Stimulated activated CD4-positive, alpha-beta T cell treated with anti-CD3 and anti-CD28 coated beads, Interleukin-2, amount 100 ng/mL, for 4 hours (primary cell): Measurements from ENCODE around the gene CASQ2.

Source experiments
- DNase-seq: peaks from one replicate; pipeline ENCODE4 v3.0.0-alpha.2; 2020; ENCODE audit warnings: low read depth

CASQ2 gene

DNA sequence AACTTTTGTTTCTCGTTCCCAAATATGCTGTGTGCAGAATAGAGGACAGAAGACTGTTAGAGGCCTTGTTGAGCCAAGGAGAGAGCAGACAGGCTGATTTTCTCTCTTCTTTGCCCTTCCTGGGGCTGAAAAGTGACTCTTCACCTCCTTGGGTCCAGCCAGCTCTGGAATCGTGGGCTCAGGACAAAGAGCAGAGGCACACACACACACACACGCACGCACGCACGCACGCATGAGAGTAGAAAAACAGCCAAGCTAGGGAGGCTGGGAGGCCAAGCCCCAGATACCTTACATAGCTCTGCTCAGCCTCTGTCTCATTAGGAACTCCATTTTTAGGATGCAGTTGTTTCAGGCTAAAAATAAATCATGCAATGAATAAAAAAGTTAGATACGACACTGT is at the start of gene CASQ2:
TSS of gene CASQ2 (minus strand) at position 166 of the 400 bp plus-strand sequence. CDS start 173 bp downstream, outside the sequence.
- no peak for DNase-seq

DNA sequence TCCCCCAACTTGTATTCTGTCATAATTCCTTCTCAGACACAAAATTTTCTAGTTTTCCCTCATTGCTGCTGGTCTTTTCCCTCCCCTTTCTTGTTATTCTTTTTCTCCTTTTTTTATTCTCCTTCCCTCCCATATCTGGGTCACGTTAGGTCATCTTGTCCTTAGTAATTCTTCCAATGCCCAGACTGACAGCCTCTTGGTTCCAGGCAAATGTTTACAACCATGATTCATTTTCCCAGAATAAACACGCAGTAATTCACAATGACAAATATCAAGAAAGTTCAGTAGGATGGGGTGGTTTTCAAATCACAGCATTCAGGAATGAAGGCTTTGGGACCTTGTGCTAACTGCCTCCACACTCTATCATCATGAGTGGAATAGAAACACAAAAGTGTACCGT is 47.2 kb upstream of the CASQ2 start:
- no peak for DNase-seq

DNA sequence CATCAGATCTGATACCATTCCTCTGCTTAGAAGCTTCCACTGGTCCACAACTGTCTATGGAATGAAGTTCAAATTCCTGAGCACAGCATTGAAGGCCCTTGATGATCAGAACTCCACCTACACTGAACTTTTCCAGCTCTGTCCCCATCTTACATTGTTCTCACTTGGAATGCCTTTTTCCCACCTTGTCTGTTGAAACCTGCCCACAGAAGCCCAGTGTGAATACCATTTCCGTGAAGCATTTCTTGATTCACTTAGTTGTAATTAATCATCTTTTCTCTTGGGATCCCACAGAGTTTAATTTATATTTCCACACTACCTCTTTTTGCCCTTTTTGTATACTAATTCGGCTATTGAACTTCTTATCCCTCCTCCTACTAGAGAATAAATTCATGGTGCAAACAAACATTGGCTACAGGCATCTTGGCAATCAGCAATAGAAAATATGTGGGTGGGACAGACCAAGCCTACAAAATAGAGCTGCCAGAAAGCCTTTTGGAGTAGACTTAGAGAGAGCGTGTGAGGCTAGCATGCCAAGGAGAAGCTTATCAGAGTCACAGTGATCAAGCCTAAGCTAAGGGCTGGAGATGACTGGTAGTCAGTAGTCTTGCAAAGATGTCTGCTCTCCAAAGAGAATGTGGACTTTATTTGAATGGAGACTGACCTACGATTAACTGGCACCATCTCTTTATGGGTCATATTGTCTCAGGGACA is 46.3 kb upstream of the CASQ2 start:
- DNase-seq: no peak

DNA sequence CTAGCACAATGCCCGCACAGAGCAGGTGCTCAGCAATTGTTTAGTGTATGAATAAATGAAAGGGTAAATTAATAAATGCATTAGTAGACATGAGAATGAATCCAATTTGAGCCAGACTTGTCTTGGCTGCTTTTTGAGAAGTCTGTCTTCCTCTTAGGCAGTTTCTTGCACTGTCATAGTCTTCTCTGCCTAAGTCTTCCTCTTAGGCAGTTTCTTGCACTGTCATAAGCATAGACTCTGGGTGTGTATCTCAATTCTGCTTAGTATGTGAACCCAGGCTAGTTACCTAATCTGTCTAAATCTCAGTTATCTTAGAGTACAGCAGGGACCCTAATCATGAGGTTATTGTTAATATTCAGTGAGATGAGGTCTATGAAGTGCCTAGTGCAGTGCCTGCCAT is 45.2 kb upstream of the CASQ2 start:
- DNase-seq: no peak

DNA sequence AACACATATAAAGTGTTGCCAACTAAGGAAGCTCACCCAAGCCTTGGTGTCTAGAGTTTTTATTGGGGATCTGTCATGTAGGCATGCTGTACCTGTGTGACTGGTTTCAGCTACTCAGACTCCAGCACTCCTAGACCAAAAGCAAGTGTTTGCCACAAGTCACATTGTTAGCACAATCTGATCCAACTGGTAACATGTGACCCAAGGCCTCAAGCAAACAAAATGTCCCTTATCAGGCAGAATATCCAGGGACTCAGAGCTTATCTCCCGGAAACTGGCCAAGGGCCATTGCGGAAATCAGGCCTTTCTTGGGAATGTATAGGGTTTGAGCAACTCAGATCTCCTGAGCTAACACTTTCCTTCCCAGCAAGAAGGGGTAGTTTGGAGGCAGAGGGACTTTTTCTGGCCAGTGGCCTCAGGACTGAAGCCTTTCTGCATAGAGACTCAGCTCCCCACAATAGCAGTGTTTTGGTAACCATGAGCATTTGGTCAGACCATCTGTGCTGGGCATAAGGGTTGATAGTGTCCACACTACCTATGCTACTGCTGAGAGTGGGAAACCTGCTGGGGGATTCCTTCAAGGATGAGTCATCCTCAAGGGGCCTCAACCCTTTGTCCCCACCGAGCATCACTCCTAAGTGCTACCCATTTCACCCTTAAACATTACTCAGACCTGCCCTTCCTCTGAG is 42.8 kb upstream of the CASQ2 start:
- DNase-seq: no peak

DNA sequence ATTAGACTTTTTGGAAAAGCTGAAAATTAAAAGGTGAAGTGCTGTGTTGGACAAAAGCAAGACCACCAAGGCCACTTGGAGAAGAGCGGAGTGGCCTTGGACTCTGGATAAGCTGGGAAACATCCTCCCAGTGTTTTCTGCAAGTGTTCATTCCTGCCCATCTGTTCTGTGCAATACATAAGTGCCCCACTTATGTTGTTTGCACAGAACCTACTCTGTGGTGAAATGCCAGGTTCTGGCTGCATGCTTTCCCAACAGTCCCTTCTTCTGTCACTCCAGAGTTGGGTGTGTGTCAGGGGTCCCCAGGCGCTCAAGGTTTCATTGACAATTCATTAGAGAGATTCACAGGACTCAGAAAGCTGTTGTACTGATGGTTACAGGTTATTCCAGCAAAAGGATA is 42.1 kb upstream of the CASQ2 start:
- DNase-seq: no peak

DNA sequence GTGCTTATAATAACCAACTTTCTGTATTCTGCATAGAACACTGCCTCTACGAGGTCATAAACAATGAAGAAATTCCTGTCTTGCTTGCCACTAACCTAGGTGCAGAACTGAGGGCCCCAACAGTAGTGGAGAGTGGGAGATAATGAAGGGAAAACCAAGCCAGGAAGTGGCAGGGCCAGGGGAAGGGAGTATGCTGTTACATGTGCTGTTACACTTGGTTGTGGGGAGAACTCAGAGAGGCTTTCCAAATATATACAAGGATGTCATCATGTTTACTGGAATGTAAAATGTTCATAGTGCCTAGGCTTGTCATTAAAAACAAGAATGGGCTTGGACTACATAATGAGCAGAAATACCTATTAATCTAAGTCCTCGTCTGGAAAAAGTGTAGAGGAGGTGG is 41.3 kb upstream of the CASQ2 start:
- no peak for DNase-seq

DNA sequence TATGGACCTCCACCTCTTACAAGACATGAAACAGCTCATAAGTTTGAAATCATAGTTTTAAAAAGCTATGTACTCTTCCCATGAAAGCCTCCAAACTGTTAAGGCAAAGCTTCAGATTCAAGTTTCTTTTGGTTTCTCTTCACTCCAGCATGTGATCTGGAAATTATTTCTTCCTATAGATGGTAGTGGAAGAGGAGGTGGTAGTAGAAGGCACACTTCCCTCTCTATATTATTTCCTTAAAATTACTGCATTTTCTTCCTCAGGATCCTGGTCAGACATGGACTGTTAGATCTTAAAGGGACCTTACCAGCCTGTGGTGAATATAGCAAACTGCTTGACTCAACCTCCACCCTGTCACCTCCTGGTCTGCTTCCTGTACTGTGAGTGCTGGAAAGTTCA is 40.6 kb upstream of the CASQ2 start:
- DNase-seq: no peak

DNA sequence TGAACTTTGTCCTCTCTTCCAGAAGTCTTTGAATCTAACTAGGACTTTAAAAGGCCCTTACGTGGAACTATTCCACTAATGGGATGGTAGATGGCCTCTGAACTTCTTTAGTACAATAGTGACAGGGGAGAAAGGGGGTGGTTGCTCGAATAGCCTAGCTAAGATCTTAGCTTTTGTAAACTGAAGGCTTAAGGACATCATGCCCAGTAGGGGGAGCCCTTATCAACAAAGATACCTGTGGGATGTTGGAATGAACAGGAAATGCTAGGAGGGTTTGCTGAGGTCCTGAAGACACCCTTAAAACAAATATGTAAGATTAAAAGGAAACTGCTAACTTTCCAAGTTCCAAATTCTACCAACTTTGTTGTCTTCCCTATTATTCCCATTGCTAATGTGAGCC is 39.2 kb upstream of the CASQ2 start:
- peak; percentile 16 for DNase-seq

DNA sequence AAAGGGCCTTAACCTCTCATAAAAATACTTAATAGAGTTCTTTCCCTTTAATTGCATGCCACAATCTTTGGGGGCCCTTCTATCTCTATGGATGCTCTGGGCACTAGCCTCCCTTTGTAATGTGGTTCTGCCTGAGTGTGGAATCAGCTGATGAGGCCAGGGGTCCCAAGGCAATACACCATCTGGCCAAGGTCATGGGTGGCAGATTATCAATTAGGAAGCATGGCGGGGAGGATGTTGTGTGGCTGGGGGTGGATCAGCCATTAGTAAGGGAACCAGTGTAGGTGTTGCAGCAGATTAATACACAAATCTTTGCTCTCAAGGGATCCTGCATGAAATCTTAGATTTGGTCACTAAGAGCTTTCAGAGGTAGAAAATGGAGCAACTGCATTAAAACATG is 37.1 kb upstream of the CASQ2 start:
- no peak for DNase-seq

DNA sequence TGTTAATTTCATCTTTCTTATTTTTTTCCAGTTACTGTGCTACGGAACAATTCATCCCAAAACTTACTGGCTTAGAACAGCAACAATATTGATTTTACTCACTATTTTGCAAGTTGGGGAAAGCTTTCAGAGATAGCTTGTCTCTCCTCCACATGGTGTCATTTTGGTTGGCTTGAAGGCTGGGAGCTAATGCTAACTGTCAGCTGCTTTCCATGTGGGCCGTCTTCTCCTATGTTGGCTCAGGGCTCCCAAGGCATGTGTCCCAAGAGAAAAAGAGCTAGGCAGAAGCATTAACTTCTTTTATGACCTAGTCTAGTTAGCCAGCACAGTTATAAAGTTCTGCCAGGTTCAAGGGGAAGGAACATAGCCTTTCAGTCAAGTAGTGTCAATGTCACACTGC is 33.9 kb upstream of the CASQ2 start:
- DNase-seq: no peak

DNA sequence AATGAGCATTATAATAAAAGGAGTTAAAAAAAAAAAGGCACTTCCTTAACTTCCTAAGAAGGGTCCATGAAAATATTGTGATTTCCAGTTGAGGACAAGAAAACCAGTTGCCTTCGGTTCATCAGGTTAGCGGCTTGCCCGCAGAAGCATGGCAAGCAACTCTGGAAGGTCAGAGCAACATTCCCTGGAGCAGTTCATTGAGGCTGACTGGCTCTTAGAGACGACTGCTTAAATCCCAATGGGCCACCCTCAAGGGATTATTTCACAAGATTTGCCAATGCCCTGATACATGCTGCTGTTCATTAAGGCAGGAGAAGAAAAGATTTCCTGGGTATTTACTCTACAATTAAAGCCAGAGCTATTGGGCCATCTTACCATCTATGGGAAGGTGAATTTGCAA is 29.0 kb upstream of the CASQ2 start:
- no peak for DNase-seq

DNA sequence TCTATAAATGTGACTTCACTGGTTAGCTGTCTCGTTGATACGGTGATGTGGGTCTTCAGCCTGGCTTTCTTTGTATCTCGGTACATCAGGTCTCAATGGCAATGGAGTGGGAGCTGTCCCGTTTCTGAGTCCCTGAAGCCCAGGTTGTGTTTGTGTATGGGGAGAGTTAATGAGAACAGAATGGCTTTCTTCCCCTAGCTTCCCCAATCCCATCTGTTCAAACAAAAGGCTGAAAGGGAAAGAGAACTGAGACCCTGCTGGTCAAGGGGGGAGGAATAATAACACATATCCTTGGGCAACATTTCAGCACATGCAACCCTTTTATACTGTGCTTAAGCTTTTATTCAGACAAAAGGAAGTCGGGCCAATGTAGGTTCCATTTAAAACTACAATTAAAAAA is 28.4 kb upstream of the CASQ2 start:
- no peak for DNase-seq

DNA sequence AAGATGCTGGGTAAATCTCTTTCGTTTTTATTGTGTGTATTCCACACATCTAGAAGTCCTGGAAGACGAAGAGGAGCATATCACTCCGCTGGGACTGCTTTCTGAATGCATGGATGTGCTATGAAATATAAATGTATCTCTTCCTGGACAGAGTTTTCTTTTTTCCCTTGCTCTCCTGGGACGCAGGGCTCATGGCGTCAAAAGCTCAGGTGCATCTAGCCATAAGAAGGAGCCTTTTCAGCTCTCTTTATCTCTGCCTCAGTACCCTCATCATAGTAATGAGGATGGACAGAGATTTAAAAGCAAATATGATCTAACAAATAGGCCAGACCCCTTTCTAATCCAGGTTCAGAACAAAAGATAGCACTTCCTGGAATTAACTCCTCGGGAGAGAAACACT is 27.5 kb upstream of the CASQ2 start:
- DNase-seq: no peak

DNA sequence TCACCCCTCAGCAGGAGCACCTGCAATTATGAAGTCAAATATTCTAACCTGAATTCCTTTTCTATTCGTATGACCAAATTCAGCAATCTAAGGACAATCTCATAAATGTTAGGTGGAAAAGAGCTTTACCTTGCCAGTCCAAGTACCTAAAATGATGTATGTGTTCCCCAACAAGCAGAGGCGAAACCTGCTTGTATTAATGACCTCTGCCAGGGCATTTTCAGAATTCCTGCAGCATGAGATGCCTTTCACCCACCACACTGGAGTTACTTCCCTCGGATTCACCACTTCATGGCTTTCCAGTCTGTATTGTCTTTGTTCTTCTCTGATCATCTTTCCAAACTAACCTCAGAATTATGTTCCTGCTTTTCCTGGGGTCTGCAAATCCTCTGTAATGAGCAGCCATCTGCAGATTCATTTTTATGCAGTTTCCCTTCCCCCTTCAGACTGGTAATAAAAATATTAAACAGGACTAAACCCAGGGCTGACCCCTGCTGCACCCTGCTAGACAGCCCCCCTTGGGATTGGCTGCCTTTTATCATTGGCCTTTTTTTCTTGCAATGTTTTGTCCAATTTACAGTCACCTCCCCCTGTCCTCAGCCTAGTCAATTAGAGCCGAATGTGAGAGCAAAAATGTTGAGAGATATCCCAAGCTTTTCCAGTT is 26.6 kb upstream of the CASQ2 start:
- DNase-seq: no peak

DNA sequence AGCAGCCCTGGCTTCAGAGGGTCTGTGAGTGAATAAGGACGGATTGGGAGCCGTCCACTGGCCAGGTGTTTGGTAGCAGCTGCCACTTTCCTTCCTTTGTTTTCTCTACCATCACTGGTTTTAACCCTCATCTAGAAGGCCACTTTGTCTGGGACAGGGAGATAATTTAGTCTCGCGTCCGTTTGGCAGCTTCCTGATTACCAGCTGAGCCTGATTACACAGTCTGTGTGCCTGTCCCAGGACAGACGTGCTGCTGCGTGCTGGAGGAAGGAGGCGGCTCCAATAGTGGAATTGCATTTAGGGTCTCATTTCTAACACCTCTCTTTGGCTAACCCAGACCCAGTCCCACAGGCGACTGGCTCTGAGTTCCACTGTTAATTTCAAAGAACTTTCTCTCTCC is 24.6 kb upstream of the CASQ2 start:
- DNase-seq: no peak

DNA sequence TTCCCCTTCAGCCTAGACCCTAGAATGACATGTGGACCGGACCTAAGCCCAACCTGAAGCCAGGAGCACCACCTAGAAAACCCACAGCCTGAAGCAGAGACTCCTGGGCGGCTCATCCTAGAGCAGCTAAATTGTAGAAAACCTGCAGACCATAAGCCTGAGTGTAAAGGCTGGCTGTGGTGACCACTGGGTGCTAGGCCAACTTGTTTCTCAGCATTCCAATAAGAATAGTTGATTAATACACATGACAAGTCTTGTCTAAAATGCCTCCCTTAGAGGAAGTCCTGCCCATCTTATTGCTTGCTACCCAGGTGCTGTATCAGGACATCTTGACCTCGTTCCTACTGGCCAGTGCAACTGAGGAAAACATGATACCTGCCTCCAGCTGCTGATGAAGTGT is 23.3 kb upstream of the CASQ2 start:
- no peak for DNase-seq

DNA sequence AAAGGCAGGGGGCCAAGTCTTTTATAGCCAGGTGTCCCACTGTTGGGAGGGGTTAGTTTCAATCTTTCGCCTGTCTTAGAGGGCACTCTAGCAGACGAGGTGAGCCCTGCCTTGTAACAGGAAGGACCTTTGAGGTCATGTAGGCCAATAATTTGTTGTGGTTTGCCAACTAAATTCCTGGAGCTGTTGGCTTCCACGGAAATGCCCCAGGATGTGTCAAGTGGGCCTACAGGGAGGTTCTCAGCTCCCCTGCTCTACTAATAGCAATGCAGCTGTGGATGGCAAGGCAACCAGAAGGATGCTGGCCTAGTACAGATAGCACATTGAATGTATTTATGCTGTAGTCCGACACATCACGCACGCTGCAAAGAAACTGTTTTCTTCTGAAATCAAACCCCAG is 22.3 kb upstream of the CASQ2 start:
- DNase-seq: no peak

DNA sequence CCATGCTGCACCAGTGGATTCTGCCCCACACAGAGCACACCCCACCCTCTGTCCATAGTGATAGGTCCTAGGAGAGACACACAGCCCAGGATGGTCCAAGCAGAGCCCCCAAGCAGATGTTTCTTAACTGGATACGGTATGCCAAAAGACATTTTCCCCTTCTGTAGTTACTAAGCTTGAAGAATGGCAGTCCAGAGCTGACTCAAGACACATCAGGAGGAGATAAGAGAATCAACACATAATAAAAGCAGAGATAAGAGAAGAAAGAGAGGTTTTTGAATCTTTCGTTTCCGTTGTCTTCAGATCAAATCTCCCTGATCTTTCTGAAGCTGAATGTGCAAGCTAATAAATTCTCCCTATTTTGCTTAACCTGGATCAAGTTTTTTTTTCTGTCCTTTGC is 21.8 kb upstream of the CASQ2 start:
- no peak for DNase-seq

DNA sequence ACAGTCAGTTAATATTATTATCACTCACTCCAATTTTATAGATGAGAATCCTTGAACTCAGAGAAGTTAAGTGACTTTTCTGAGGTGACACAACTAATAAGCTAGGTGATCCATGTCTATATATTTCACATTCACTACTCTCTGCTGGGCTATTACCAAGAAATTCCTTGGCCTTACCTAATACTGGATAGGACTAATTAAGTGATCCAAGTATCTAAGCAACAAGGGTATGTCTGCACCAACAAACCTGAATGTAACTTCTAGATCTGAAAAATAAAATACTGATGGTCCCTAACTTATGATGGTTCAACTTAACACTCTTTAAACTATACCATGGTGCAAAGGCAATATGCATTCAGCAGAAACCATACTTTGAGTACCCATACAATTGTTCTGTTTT is 14.8 kb upstream of the CASQ2 start:
- no peak for DNase-seq

DNA sequence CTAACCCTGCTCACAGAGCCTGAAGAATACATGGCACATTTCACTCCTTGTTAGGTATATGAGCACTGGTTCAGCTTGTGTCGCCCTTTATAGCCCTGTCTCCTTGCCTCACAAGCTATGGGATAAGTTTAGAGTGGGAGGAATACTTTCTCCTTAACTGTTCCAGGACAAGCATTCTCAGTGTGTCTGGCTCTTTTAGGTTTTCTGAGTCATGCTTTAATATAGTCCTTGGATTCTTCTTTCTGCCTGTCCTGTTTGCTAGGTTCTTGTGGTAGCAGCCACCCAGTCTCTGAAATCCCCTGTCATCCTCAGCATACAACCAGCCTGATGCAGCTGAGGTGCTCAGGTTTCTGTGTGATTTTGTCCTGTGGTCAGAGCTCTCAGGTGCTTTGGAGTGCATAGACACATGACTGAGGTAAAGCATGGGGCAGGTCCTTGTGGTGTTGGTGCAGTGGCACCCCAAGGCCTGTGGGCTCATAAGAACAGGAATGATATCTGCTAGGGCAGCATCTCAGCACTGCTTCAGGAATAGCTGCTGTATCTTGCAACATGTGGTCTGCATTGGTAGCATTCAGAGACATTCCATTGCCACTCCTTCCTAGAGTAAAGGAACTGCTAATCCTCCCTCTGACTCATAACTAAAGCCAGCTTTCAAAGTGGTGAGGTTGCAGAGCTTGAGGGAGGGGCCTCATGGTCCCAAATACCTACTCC is 14.2 kb upstream of the CASQ2 start:
- DNase-seq: no peak

DNA sequence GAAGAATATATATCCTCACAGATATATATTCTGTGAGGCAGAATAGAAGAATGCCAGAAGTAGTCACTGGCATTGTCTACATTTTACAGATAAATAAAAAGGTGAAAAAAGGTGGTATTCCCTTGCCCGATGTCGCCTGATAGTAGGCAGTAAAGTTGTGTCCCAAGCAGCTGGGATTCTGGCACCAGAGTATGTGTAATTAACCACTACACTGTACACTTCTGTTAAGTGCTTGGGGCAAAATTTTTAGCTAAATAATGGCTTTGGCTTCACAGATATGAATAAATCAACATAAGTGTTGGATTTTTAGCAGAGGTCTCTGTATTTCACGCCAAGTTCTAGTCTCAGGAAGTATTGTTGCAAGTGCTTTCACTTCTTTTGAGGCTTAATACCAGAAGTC is 13.3 kb upstream of the CASQ2 start:
- DNase-seq: no peak

DNA sequence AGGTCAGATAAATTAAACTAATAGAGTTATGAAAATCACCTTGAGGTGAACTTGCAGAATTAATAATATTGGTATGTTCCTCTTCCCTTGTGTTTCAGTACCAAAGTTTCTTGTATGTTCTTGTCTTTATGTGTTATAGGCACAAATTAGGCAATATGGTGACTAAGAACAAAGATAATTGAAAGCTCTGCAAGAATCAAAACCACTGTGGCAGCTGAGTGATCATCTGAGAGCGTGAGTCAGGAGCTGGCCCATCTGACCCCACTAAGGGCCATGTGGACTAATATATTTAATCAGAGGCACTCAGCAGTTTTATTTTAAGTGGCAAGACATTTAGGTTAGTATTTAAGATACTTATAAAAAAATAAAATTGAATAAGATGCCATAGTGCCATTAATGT is 12.8 kb upstream of the CASQ2 start:
- DNase-seq: no peak
